ENCODE data around the gene MT1E.
"Not testable (repeated sequence)": the region's sequence is repeated elsewhere in the genome, so short reads cannot be mapped to it uniquely, and the experiment has no call there.

The MT1E gene

GRCh38 chr16:56625140-56625942, at the start of gene MT1E:
TSS of gene MT1E (plus strand) at chr16:56625781. CDS start at chr16:56625852, 71 bp downstream.
- FAIRE-seq, result no peak

GRCh38 chr16:56576585-56577299, 48.8 kb upstream of the MT1E start:
- no peak for FAIRE-seq

GRCh38 chr16:56577300-56577625, 48.3 kb upstream of the MT1E start:
- no peak for FAIRE-seq

GRCh38 chr16:56580391-56581048, 45.1 kb upstream of the MT1E start:
- no peak for FAIRE-seq

GRCh38 chr16:56582911-56583310, 42.7 kb upstream of the MT1E start:
- FAIRE-seq, result not testable (repeated sequence)

GRCh38 chr16:56583351-56584168, 42.0 kb upstream of the MT1E start:
- FAIRE-seq, result no peak

- FAIRE-seq, result no peak
These were observed 41.3 kb upstream of the MT1E start for GRCh38 chr16:56584276-56584675.

GRCh38 chr16:56588781-56589140, 36.8 kb upstream of the MT1E start:
- no peak for FAIRE-seq

- no peak for FAIRE-seq
These were observed 36.2 kb upstream of the MT1E start, which contains the start of gene MT3 for GRCh38 chr16:56589141-56590039. TSS of gene MT3 (plus strand) at chr16:56589528. CDS start at chr16:56589591, 63 bp downstream.

GRCh38 chr16:56591377-56592060, 34.1 kb upstream of the MT1E start:
- no peak for FAIRE-seq

- no peak for FAIRE-seq
These were observed 31.8 kb upstream of the MT1E start for GRCh38 chr16:56593573-56594291.

- FAIRE-seq, result no peak
These were observed 31.3 kb upstream of the MT1E start for GRCh38 chr16:56594292-56594619.

- no peak for FAIRE-seq
These were observed 25.1 kb upstream of the MT1E start for GRCh38 chr16:56600398-56600999.

- FAIRE-seq, result no peak
These were observed 24.3 kb upstream of the MT1E start for GRCh38 chr16:56601325-56601724.

- FAIRE-seq, result no peak
These were observed 22.0 kb upstream of the MT1E start for GRCh38 chr16:56603589-56603988.

GRCh38 chr16:56604966-56605365, 20.6 kb upstream of the MT1E start:
- no peak for FAIRE-seq

GRCh38 chr16:56605475-56605874, 20.1 kb upstream of the MT1E start:
- no peak for FAIRE-seq

- no peak for FAIRE-seq
These were observed 19.5 kb upstream of the MT1E start for GRCh38 chr16:56606071-56606475.

GRCh38 chr16:56606476-56607108, 19.0 kb upstream of the MT1E start:
- no peak for FAIRE-seq
